ENCODE measurements around the gene CELF4.

The CELF4 gene

DNA sequence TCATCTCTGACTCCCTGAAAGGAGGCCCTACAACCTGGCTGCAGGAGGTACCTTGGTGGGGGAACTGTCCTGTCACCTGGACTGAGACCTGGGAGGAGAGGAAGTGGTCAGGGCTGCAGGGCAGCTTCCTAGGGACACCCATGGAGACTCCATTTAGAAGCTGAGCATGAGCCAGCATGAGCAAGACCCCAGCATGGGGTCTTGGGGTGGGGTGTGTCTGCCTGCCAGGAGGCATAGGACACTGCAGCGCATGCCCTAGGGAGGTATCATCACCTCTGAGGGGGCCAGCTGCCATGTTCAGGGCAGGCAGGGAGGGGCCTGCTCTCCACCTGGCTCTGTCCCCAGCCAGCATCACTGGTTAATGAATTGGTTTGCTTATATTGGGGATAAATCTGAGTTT, 249.7 kb downstream of the CELF4 start:
- no peak for DNase-seq (ENCODE audit: low read depth)

GRCh38 chr18:37314534-37314933, 251.1 kb downstream of the CELF4 start:
- DNase-seq (ENCODE audit: low read depth): no peak

DNA sequence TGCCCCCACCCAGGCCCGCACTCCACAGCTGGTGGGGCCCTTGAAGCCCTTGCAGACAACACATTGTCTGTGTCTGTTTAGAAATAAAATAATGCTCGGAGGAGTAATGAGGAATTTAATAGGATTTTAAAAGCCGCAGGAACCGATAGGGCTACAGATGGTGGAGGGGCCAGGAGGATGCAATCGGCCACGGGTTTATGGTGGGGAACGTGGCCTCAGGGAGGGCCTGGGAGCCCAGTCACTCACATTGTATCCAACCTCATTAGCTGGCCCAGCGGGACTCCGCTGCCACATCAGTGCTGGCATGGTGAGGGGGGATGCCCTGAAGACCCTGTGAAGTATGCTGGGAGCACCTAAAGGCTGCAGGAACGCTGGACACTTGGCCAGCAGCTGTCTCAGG, 252.0 kb downstream of the CELF4 start:
- no peak for DNase-seq (ENCODE audit: low read depth)

DNA sequence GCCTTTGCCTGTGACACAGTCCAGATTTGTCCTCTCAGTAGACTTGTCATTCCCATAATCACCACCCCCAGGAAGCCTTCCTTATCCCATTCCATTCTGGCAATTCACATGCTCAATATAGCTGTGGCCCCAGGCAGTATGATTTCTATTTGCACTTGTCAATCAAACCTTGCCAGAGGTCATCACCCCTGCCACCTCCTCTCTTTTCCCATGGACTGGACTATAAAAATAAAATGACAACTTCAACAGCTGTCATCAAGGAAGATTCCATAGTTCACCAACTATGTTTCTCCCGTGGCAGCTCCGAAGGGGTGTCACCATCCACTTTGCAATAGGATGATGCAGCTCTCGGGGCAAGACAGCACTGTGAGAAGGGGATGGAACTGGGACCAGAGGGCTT, 255.7 kb downstream of the CELF4 start:
- no peak for DNase-seq (ENCODE audit: low read depth)

- no peak for DNase-seq (ENCODE audit: low read depth)
These were observed 256.5 kb downstream of the CELF4 start for GRCh38 chr18:37309059-37309458.

DNA sequence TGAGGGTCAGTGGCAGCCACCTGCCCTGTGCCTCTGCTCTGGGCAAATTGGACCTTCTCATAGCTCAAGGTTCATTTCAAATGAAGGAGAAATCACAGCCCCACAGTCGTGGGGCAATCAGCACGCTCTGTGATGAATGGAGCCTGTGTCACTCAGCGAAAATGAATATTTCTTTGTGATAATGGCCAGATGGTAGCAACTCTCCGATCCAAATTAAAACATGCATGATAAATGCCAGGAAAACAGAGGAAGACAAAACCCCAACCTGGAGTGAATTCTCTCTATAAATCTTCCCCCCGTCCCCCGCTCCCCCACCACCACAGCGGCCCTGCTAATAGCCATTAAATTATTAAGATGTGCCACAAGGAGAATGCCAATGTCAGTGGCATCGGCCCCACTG, 258.4 kb downstream of the CELF4 start:
- DNase-seq (ENCODE audit: low read depth): no peak

DNA sequence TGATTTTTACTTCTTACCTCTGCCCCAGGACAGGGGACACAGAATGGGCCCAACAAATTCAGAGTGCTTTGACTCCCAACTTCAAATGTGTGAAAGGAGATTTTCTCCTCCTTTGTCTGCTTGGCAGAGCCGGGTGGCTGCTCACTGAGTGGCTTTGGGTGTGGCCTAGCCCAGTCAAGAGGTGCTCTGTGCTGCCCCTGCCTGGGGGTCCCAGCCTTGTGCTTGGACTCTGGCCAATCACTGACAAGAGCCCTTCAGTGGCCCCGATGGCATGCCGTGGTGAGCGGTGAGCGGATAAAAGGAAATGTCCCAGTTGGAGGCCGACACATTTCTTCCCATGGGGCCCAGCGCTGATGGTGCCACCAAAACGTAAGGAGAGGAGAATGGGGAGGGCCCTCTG, 259.2 kb downstream of the CELF4 start:
- no peak for DNase-seq (ENCODE audit: low read depth)

DNA sequence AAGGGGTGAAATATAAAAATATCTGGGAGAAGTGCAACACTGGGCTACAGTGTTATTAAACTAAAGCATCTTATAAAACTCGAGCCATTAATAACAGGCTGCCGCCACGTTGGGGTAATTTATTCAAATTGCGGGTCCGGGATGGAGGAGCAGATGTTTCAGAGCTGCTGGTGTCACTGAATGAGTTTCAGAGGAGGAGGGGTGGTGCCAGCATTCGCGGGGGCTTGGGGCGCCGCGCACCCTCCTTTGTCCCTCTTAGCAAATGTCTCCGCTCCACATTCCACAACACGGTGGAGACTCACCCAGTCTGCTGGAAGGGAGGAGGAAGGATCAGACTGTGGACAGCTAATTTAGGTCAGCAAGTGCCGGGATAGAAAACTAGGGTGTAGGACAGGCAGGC, 260.5 kb downstream of the CELF4 start:
- no peak for DNase-seq (ENCODE audit: low read depth)

DNA sequence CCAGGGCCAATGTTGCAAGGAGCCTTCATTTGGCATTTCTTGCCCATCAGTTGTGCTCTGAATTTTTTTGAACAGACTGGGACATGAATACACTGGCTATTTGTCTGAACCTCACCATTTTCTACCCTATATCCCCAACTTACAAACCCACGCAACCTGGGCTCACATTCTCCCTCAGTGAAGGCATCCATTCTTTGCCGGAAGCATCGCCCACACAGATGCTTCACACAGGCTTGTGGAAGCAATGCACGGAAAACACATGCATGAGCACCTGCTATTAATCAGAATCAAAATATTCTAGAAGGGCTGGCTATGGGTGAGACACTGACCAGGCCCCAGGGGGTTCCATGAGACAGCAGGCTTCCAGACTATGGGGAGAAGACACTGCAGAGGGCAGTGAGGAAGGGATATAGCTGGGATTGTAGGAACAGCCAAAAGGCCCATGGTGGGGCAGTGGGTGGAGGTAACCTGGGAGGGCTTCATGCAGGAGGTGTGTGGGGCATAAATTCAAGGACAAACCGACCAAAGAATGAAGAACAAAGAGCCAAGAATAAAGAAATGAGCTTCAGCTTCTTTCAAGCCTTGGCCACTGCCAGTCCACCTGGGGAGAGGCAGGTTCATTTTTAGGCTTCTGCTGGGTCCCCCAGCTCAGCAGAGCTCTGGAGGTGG, 261.5 kb downstream of the CELF4 start:
- no peak for DNase-seq (ENCODE audit: low read depth)

- no peak for DNase-seq (ENCODE audit: low read depth)
These were observed 262.6 kb downstream of the CELF4 start for GRCh38 chr18:37303009-37303408.

GRCh38 chr18:37302519-37302918, 263.1 kb downstream of the CELF4 start:
- no peak for DNase-seq (ENCODE audit: low read depth)

- no peak for DNase-seq (ENCODE audit: low read depth)
These were observed 265.9 kb downstream of the CELF4 start for GRCh38 chr18:37299471-37300304.

GRCh38 chr18:37298816-37299215, 266.8 kb downstream of the CELF4 start:
- DNase-seq (ENCODE audit: low read depth): no peak

- DNase-seq (ENCODE audit: low read depth): no peak
These were observed 268.5 kb downstream of the CELF4 start for GRCh38 chr18:37297106-37297505.

DNA sequence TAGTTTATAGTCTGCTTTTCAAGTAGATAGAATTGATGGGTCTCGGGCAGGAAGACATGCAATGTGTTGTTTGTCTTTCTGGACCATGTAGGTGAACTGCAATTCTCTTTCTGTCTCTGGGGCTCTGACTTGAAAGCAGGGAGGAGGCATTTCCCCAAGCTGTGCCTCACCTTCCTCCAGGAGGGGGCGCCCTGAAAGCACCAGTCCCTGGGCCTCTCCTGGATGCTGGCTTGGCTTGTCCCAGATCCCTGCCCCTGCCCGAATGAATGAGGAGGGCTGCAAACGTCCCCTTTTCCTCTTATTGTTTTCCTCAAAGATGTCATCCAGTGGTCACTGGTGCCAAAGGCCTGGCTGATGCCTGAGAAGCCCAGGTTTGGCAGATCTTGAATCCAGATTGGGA, 270.6 kb downstream of the CELF4 start:
- DNase-seq (ENCODE audit: low read depth): no peak

- DNase-seq (ENCODE audit: low read depth): no peak
These were observed 272.2 kb downstream of the CELF4 start for GRCh38 chr18:37293359-37293758.

- DNase-seq (ENCODE audit: low read depth): no peak
These were observed 276.2 kb downstream of the CELF4 start for GRCh38 chr18:37289423-37289822.

DNA sequence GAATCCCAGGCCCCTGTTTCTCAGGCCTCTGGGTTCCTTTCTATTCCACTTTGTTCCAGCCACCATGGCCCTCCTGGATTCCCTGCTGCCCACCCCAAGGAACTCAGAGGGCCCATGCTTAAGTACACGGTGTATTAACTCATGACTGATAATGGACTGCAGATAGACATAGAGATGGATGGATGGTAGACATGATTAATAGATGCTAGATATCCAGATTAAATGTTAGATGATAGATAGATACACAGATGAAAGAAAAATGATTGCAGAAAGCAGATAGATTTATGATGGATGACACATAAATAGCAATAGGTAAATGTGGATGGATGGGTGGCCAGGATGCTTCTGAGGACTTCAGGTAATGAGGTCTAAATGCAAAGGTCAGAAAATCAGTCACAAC, 278.0 kb downstream of the CELF4 start:
- no peak for DNase-seq (ENCODE audit: low read depth)

DNA sequence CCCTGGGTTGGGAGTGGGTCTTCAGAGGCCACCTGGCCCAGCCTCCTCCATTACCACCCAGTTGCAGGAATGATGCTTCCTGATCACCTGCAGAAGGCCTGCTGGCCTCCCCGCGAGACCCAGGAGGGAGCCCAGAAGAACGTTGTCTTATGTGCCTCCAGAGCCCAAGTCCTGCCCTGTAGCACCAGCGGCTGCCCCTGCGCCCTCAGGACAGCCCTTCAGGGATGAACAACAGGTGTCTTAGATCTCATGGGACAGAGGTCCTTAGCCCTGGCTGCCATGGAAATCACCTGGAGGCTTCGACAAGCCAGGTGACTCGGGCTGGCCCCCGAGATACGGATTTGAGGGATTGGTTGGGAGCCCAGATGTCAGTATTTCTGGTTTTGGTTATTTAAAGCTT, 278.8 kb downstream of the CELF4 start:
- DNase-seq (ENCODE audit: low read depth): no peak

GRCh38 chr18:37285825-37286224, 279.8 kb downstream of the CELF4 start:
- DNase-seq (ENCODE audit: low read depth): no peak

DNA sequence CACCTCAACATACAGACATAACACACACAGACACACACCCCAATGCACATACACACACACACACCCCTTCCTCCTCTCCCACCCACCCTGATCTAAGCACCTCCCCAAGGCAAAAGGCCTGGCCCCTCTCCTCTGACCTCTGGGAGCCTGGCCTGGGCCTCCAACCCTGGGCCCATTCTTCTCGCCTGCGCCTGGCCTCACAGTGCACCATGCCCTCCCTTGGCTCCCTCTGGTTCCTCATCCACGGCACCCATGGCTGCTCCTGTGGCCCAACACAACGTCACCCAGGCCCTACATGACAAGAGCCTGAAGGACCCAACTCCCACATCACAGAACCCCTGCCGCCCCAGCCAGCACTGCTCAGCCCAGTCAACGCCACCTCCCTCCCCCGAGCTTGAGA, 281.3 kb downstream of the CELF4 start:
- DNase-seq (ENCODE audit: low read depth): no peak

DNA sequence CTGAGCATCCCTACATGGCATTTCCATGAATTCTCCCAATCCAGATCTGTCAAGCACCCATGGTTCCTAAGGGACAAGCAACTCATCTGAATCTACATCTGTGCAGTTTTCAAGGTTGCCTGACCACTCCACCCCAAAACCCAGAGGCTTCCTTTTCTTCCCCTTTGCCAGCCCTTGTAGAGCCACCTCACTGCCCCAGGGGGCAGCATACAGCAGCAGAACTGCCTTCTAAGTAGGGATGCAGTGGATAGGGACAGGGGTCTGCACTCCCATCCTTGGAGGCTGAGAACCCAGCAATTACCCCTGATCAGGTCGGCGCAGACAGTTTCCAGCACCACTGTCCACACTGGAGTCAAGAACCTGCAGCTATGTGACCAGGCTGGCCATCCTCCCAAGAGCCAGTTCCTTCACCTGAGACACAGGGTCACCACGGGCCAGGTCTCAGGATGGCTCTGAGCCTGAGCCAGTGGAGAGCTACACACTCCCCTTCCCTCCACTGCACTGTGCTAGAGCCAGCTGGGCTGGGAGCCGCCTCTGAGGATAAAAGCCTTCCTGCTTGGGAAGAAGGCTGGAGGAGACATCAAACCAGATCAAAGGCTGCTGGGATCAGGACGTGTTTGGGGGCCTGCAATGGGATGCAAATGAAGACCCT, 283.1 kb downstream of the CELF4 start:
- no peak for DNase-seq (ENCODE audit: low read depth)

GRCh38 chr18:37280701-37281393, 284.8 kb downstream of the CELF4 start:
- no peak for DNase-seq (ENCODE audit: low read depth)
